Measurements from ENCODE around the gene CNKSR1.

- TF ChIP-seq FOXJ3 (CRISPR knock-in tag; IDR thresholded peaks at IDR 0.05; ENCODE audit: borderline replicate concordance) (no peak), ZNF232 (CRISPR knock-in tag; IDR thresholded peaks at IDR 0.05) (no peak), STAT6 (CRISPR knock-in tag; conservative IDR thresholded peaks at IDR 0.05; ENCODE audit: low read depth) (no peak), CTCF (IDR thresholded peaks at IDR 0.05) (no peak), ATF3 (CRISPR knock-in tag; conservative IDR thresholded peaks at IDR 0.05) (no peak), USF1 (CRISPR knock-in tag; IDR thresholded peaks at IDR 0.05) (no peak)
Observed at GRCh38 chr1:26132128-26132833, 45.0 kb upstream of the CNKSR1 start.
